Measurements from ENCODE around the gene PLS1. TPM values are rescaled to one million over a fixed set of nuclear protein-coding genes. Genes with fewer than 3 reads are reported as not detected.

Gene PLS1
- total RNA-seq, 2 donors from 2014 or later, result 6.4 to 7.0 TPM

DNA sequence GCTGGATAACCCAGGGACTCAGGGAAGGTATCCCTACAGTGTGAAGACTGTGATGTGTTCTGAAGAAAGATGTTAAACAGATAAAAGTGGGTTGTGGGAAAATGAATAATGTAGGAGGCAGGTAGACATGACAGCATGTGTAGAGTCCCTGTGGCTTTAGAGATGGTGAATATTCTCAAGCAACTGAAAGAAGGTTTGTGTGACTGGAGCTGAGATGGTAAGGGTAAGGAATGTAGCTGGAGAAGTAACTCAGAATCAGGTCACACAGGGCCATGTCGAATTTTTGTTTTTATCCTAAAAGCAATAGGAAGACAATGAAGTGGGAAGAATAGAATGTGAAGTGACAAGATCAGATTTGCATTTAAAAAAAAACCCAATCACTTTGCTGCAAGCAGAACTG lies 73.9 kb downstream of the PLS1 start:
- Histone ChIP-seq H3K36me3 (no peaks in the 10 kb centered on the region), H3K4me1 (replicated peaks) (no peaks in the 10 kb centered on the region), H3K4me3 (no peak overlapping the region), H3K27me3 (replicated peaks; ENCODE audit: insufficient read depth) (no peaks in the 10 kb centered on the region), H3K27ac (no peak overlapping the region), H3K9me3 (no peaks in the 10 kb centered on the region)
- TF ChIP-seq, protein P1, sequence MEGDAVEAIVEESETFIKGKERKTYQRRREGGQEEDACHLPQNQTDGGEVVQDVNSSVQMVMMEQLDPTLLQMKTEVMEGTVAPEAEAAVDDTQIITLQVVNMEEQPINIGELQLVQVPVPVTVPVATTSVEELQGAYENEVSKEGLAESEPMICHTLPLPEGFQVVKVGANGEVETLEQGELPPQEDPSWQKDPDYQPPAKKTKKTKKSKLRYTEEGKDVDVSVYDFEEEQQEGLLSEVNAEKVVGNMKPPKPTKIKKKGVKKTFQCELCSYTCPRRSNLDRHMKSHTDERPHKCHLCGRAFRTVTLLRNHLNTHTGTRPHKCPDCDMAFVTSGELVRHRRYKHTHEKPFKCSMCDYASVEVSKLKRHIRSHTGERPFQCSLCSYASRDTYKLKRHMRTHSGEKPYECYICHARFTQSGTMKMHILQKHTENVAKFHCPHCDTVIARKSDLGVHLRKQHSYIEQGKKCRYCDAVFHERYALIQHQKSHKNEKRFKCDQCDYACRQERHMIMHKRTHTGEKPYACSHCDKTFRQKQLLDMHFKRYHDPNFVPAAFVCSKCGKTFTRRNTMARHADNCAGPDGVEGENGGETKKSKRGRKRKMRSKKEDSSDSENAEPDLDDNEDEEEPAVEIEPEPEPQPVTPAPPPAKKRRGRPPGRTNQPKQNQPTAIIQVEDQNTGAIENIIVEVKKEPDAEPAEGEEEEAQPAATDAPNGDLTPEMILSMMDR (IDR thresholded peaks at IDR 0.05), result no peak
- no peak for TF ChIP-seq POLR2A (IDR thresholded peaks at IDR 0.05)
- no peak for TF ChIP-seq POLR2AphosphoS5 (IDR thresholded peaks at IDR 0.05)
- DNase-seq (ENCODE audit: low spot score), result no peak
- intact Hi-C loops (cut with DNase I), result no loop called here
- WGBS, result 14% methylated on average over 1 of the region's 1 CpG

GRCh38 chr3:142676151-142676550 lies 80.0 kb downstream of the PLS1 start:
- Histone ChIP-seq H3K9me3 (no peaks in the 10 kb centered on the region), H3K27ac (no peak overlapping the region), H3K36me3 (no peaks in the 10 kb centered on the region), H3K4me3 (no peak overlapping the region), H3K27me3 (replicated peaks; ENCODE audit: insufficient read depth) (no peaks in the 10 kb centered on the region), H3K4me1 (replicated peaks) (no peaks in the 10 kb centered on the region)
- intact Hi-C loops (cut with DNase I), result no loop called here
- DNase-seq (ENCODE audit: low spot score), result no peak
- no peak for TF ChIP-seq POLR2A (IDR thresholded peaks at IDR 0.05)
- TF ChIP-seq POLR2AphosphoS5 (IDR thresholded peaks at IDR 0.05), result no peak
- TF ChIP-seq, protein P1 (IDR thresholded peaks at IDR 0.05), result no peak
- WGBS, result 77% methylated on average over 2 of the region's 2 CpGs

DNA sequence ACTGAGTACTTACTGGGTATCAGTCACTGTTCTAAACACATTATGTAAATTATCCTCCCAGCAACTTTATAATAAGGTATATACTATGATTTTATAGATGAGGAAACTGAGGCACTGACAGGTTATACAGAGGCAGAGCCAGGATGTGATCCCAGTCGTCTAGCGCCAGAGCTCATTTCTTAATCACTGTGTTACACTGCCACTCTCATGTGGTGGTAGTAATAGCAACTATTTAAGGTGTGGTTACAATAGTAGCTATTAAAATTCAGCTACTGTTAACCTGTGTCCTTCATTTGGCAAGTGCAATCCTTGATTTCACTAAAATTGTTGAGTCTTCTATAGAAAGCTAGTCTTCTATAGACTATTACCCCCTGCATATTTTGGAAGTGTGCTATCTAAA lies 84.5 kb downstream of the PLS1 start:
- Histone ChIP-seq H3K27ac (no peak overlapping the region), H3K4me1 (replicated peaks) (no peaks in the 10 kb centered on the region), H3K27me3 (replicated peaks; ENCODE audit: insufficient read depth) (no peaks in the 10 kb centered on the region), H3K4me3 (no peak overlapping the region), H3K9me3 (no peaks in the 10 kb centered on the region), H3K36me3 (no peaks in the 10 kb centered on the region)
- DNase-seq (ENCODE audit: low spot score), result no peak
- 82% methylated on average over 2 of the region's 2 CpGs for WGBS
- intact Hi-C loops (cut with DNase I), result no loop called here
- TF ChIP-seq, protein P1 (IDR thresholded peaks at IDR 0.05), result no peak
- TF ChIP-seq POLR2AphosphoS5 (IDR thresholded peaks at IDR 0.05) (no peak), POLR2A (IDR thresholded peaks at IDR 0.05) (no peak)

DNA sequence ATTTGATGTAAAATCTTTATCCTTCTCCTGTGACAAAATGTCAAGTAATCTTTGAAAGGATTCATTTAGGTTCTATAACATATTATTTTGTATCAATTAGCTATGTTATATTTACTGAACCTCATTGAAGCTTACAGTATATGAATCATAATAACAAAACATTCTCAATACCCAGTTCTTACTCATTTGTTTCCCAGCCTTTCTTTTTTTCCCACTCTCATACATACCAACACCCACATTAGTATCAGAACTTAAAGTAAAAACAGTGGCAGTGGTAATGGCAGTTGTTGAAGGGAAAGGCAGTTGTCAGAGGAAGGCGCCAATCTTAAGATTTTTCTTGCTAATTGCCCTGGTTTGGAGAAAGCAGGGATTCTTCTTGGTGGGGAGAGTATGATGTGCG lies 94.4 kb downstream of the PLS1 start:
- no peaks in the 10 kb centered on the region for H3K9me3 ChIP-seq
- H3K36me3 ChIP-seq, result no peaks in the 10 kb centered on the region
- H3K4me3 ChIP-seq, result no peak overlapping the region
- intact Hi-C loops (cut with DNase I), result no loop called here
- H3K4me1 ChIP-seq (replicated peaks), result no peaks in the 10 kb centered on the region
- 91% methylated on average over 2 of the region's 2 CpGs for WGBS
- TF ChIP-seq POLR2AphosphoS5 (IDR thresholded peaks at IDR 0.05) (no peak), POLR2A (IDR thresholded peaks at IDR 0.05) (no peak)
- TF ChIP-seq, protein P1 (IDR thresholded peaks at IDR 0.05), result no peak
- no peaks in the 10 kb centered on the region for H3K27me3 ChIP-seq (replicated peaks; ENCODE audit: insufficient read depth)
- H3K27ac ChIP-seq, result no peak overlapping the region
- DNase-seq (ENCODE audit: low spot score), result no peak

DNA sequence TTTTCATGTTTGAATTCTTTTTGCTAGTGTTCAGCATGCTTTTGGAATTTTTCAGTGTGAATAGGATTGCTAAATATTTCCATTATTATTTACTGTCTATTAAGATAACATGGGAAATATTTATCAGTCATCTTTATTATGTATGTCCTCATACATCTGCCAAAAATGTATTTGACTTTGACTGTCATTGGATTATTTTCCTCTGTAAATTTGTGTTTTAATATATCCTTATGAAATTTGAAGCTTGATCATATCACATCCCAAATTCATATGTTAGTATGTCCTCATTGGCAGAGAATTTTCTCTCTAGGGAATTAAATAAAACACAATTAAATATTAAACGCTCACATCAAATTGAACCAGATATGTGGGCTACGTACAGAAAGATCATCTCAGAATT lies 95.3 kb downstream of the PLS1 start:
- H3K4me1 ChIP-seq (replicated peaks), result no peaks in the 10 kb centered on the region
- H3K27me3 ChIP-seq (replicated peaks; ENCODE audit: insufficient read depth), result no peaks in the 10 kb centered on the region
- no peak overlapping the region for H3K4me3 ChIP-seq
- WGBS, result 73% methylated on average over 2 of the region's 2 CpGs
- intact Hi-C loops (cut with DNase I), result no loop called here
- H3K9me3 ChIP-seq, result no peaks in the 10 kb centered on the region
- TF ChIP-seq POLR2A (IDR thresholded peaks at IDR 0.05) (no peak), POLR2AphosphoS5 (IDR thresholded peaks at IDR 0.05) (no peak)
- TF ChIP-seq, protein P1 (IDR thresholded peaks at IDR 0.05), result no peak
- H3K36me3 ChIP-seq, result no peaks in the 10 kb centered on the region
- H3K27ac ChIP-seq, result no peak overlapping the region
- no peak for DNase-seq (ENCODE audit: low spot score)
